CD4-positive, alpha-beta memory T cell (primary cell): ENCODE measurements around the gene TMEM200B. TPM values are rescaled to one million over a fixed set of nuclear protein-coding genes. Genes with fewer than 3 reads are reported as not detected.

Source experiments
- CTCF ChIA-PET: fragments of 350-600 bp; sonication (Branson Sonifier 250); formaldehyde crosslinking; loops from one replicate; lab custom pipeline; 2021; ENCODE audit warnings: inconsistent platforms; ENCODE audit not compliant: partially characterized antibody; lab: Charles Lee
- POLR2A ChIA-PET: fragments of 350-600 bp; sonication (Branson Sonifier 250); formaldehyde crosslinking; loops from one replicate; lab custom pipeline; 2021; ENCODE audit not compliant: partially characterized antibody; lab: Charles Lee
- DNase-seq, 5 donors: peaks; one replicate each; pipeline versions ENCODE4 v3.0.0 to v3.0.0-alpha.2; 2020 to 2022; ENCODE audit warnings: mixed read lengths in 1 of 5
- H3K27ac ChIP-seq: one replicate; pipeline ENCODE4 v1.7.0; 2013; ENCODE audit warnings: low read depth, low read length
- H3K27me3 ChIP-seq: 2 replicates; pipeline ENCODE4 v1.7.0; 2013; ENCODE audit warnings: mild to moderate bottlenecking, low read length, moderate library complexity; ENCODE audit not compliant: insufficient read depth
- H3K36me3 ChIP-seq: 2 replicates; pipeline ENCODE4 v1.7.0; 2013; ENCODE audit warnings: mild to moderate bottlenecking, low read length, moderate library complexity; ENCODE audit not compliant: insufficient read depth
- H3K4me1 ChIP-seq: 2 replicates; pipeline ENCODE4 v1.7.0; 2013; ENCODE audit warnings: mild to moderate bottlenecking, low read length, moderate library complexity; ENCODE audit not compliant: insufficient read depth
- H3K4me3 ChIP-seq, 2 donors: one replicate each; pipeline ENCODE4 v1.7.0; 2013; ENCODE audit warnings: low read length in 2 of 2, mild to moderate bottlenecking in 1 of 2
- H3K9me3 ChIP-seq, 2 donors: one replicate each; pipeline ENCODE4 v1.7.0; 2013; ENCODE audit warnings: low read length in 2 of 2, control low read depth in 1 of 2; ENCODE audit not compliant: control insufficient read depth in 1 of 2
- H3K27ac Mint-ChIP-seq, 7 donors: one replicate each; pipeline ENCODE4 v1.8.0; 2020 to 2021; ENCODE audit warnings: mixed read lengths in 7 of 7, mild to moderate bottlenecking in 6 of 7, inconsistent platforms in 3 of 7, moderate library complexity in 3 of 7
- H3K27me3 Mint-ChIP-seq, 2 donors: one replicate each; pipeline ENCODE4 v1.8.0; 2020 to 2021; ENCODE audit warnings: mixed read lengths in 2 of 2
- H3K36me3 Mint-ChIP-seq, 2 donors: one replicate each; pipeline ENCODE4 v1.8.0; 2020 to 2021; ENCODE audit warnings: mixed read lengths in 2 of 2, inconsistent platforms in 1 of 2, mild to moderate bottlenecking in 1 of 2
- H3K4me1 Mint-ChIP-seq, 4 donors: one replicate each; pipeline ENCODE4 v1.8.0; 2020 to 2021; ENCODE audit warnings: mixed read lengths in 4 of 4, mild to moderate bottlenecking in 1 of 4
- H3K4me3 Mint-ChIP-seq, 8 donors: one replicate each; pipeline ENCODE4 v1.8.0; 2020 to 2021; ENCODE audit warnings: mixed read lengths in 8 of 8, mild to moderate bottlenecking in 7 of 8, moderate library complexity in 6 of 8, inconsistent platforms in 3 of 8
- H3K9me3 Mint-ChIP-seq, 8 donors: one replicate each; pipeline ENCODE4 v1.8.0; 2020 to 2021; ENCODE audit warnings: mixed read lengths in 8 of 8, mild to moderate bottlenecking in 5 of 8, inconsistent platforms in 3 of 8, moderate library complexity in 1 of 8
- intact Hi-C: fragments of 100-400 bp; cut with micrococcal nuclease; formaldehyde crosslinking; loops from one replicate; pipeline ENCODE4 v1.15.1; 2023
- polyA plus RNA-seq, 2 donors: library from polyadenylated mRNA; unstranded; fragments of 300-500 nt; fragmentation: Illumina TruSeq; gene quantifications; one replicate each; pipeline ENCODE4 v1.2.3, GENCODE V29; 2021
- total RNA-seq, 2 experiments: library from RNA; stranded (reverse); gene quantifications; one replicate each; pipeline ENCODE4 v1.2.3, GENCODE V29; 2021

TMEM200B gene
- total and polyA plus RNA-seq, 4 experiments from 2014 or later: 0.24 TPM; not detected in 3

GRCh38 chr1:29121936-29122681 is 1.6 kb downstream of the TMEM200B start:
- CTCF ChIA-PET: interaction anchor here (0.5 to 3.7 kb wide), 7 partner anchors 11 to 239 kb away, joined by 3 to 20 read pairs (median 3); partner anchors contain the start of gene SRSF4
- H3K4me3 Mint-ChIP-seq: peak overlapping the region in 5 of 8 donors; percentile 33 to 69 (median 47)
- POLR2A ChIA-PET: interaction anchor here (0.6 to 1.6 kb wide), 3 partner anchors 9 to 75 kb away, joined by 3 to 9 read pairs (median 3); partner anchors contain the start of gene SRSF4

DNA sequence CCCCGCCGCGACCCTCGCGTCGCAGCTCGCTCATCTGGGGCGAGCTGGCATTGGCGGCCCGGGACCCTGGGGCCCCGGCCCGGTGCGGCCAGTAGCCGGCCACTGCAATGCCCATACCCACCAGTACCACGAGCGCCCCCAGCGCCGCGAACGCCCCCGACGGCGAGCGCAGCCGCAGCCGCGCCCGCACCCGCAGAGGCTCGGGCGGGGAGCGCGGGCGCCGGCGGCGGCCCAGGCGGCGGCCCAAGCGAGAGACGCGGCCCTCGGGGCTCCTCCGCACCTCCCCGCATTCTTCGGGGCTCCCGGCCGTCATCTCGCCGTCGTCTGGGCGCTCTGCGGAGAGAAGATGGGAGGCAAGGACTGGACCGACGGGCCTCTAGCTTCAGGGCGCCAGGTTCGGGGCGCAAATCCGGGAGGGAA is 2.2 kb downstream of the TMEM200B start:
- CTCF ChIA-PET: interaction anchor here (0.5 to 3.7 kb wide), 9 partner anchors 11 to 239 kb away, joined by 3 to 20 read pairs (median 3); partner anchors contain the start of gene SRSF4
- Mint-ChIP-seq H3K4me1 (peaks cover 3 to 21% (median 11%) of the 10 kb centered on the region in 4 donors), H3K36me3 (peaks cover 29 to 33% of the 10 kb centered on the region in 2 donors), H3K4me3 (peak overlapping the region in 2 of 8 donors; percentile 43), H3K27me3 (peaks cover 5 to 17% of the 10 kb centered on the region in 2 donors), H3K9me3 (peaks cover 0 to 5% (median 0%) of the 10 kb centered on the region in 8 donors), H3K27ac (no peak overlapping the region)
- H3K27me3 ChIP-seq: no peaks in the 10 kb centered on the region
- POLR2A ChIA-PET: interaction anchor here (1.6 kb wide), 1 partner anchor 60 kb away, joined by 9 read pairs; the partner anchor contains the start of gene SRSF4
- peaks cover 25% of the 10 kb centered on the region for H3K4me1 ChIP-seq
- H3K27ac ChIP-seq: no peak overlapping the region
- peak in 2 of 5 donors; percentile 10 to 19 for DNase-seq
- H3K4me3 ChIP-seq: peak overlapping the region in 1 of 2 donors; percentile 35
- intact Hi-C loops: loop anchor here (1.0 to 10.0 kb wide), 3 partner anchors 63 to 239 kb away; partner anchors contain the start of gene SRSF4
- peaks cover 16% of the 10 kb centered on the region for H3K36me3 ChIP-seq
- H3K9me3 ChIP-seq: no peaks in the 10 kb centered on the region

More at GRCh38 chr1:29121936-29122681, 1.6 kb downstream of the TMEM200B start:
- peaks cover 23 to 28% of the 10 kb centered on the region in 2 donors for H3K36me3 Mint-ChIP-seq
- peaks cover 5 to 17% of the 10 kb centered on the region in 2 donors for H3K27me3 Mint-ChIP-seq
- Histone ChIP-seq H3K36me3 (peaks cover 11% of the 10 kb centered on the region), H3K27ac (no peak overlapping the region), H3K9me3 (no peaks in the 10 kb centered on the region), H3K4me3 (peak overlapping the region in 1 of 2 donors; percentile 35), H3K27me3 (no peaks in the 10 kb centered on the region), H3K4me1 (peaks cover 25% of the 10 kb centered on the region)
- peaks cover 0 to 5% (median 0%) of the 10 kb centered on the region in 8 donors for H3K9me3 Mint-ChIP-seq
- H3K4me1 Mint-ChIP-seq: peaks cover 3 to 21% (median 11%) of the 10 kb centered on the region in 4 donors
- peak overlapping the region in 1 of 7 donors; percentile 56 for H3K27ac Mint-ChIP-seq
- peak in 4 of 5 donors; percentile 12 to 24 (median 20) for DNase-seq
- intact Hi-C loops: loop anchor here (1.0 to 10.0 kb wide), 3 partner anchors 63 to 240 kb away; partner anchors contain the start of gene SRSF4

DNA sequence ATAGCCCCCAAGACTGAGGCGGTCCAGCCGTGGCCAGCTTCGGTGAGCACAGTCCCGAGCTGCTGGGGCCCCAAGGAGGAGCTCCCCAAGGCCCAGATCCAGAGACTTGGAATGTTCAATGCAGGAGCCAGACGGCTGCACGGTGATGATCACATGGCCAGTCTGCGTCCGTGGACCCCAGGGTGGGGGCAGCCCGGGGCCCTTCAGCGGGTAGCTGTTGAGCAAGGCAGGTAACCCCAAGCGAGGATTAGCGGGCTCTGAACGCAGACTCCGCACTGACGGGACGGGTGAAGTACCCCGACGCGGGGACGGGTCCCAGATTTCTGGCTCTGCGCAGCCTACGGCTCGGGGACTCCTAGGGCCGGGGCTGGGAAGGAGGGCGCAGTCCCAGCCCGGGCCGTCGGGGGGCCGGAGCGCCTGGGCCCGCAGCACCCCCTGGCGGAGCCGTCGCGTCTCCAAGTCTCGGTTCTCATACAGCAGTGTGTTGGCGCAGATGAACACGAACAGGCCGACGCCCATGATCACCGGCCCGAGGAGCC is 2.7 kb downstream of the TMEM200B start:
- peak; percentile 55 to 68 (median 63) for DNase-seq
- intact Hi-C loops: loop anchor here (1.0 to 10.0 kb wide), 3 partner anchors 64 to 239 kb away; partner anchors contain the start of gene SRSF4
- peaks cover 25% of the 10 kb centered on the region for H3K4me1 ChIP-seq
- no peaks in the 10 kb centered on the region for H3K9me3 ChIP-seq
- no peak overlapping the region for H3K27ac ChIP-seq
- peak overlapping the region in 4 of 8 donors; percentile 17 to 41 (median 33) for H3K4me3 Mint-ChIP-seq
- POLR2A ChIA-PET: interaction anchor here (1.0 to 1.6 kb wide), 2 partner anchors 14 to 61 kb away, joined by 4 to 9 read pairs; partner anchors contain the start of gene SRSF4
- H3K27me3 Mint-ChIP-seq: peaks cover 5 to 15% of the 10 kb centered on the region in 2 donors
- CTCF ChIA-PET: interaction anchor here (1.1 to 3.7 kb wide), 8 partner anchors 10 to 239 kb away, joined by 3 to 20 read pairs (median 4); no protein-coding TSS in a partner anchor
- H3K9me3 Mint-ChIP-seq: peaks cover 0 to 5% (median 0%) of the 10 kb centered on the region in 8 donors
- no peaks in the 10 kb centered on the region for H3K27me3 ChIP-seq
- H3K27ac Mint-ChIP-seq: no peak overlapping the region
- no peak overlapping the region for H3K4me3 ChIP-seq
- peaks cover 21% of the 10 kb centered on the region for H3K36me3 ChIP-seq
- peaks cover 34 to 37% of the 10 kb centered on the region in 2 donors for H3K36me3 Mint-ChIP-seq
- H3K4me1 Mint-ChIP-seq: peaks cover 3 to 21% (median 10%) of the 10 kb centered on the region in 4 donors

DNA sequence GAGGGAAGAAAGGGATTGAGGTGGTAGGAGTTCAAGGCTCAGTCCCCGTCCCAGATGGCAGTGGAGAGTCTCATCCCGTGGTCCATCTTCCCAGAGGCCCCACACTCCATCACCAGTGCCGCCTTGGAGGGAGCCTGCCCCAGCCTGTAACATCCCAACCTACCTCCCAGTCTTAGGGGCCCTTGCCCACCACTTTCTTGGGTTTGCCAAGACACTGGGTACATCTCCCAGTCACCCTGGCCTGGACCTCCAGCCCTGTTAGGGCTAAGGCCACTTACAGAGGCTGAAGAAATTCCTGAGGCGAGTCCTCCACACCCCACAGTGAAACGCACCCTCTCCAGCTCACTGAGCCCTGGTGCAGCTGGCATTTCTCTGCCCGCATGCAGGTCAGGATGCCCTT is 3.3 kb downstream of the TMEM200B start:
- POLR2A ChIA-PET: interaction anchor here (1.0 kb wide), 1 partner anchor 14 kb away, joined by 4 read pairs; no protein-coding TSS in a partner anchor
- Histone ChIP-seq H3K9me3 (no peaks in the 10 kb centered on the region), H3K27ac (no peak overlapping the region), H3K36me3 (peaks cover 27% of the 10 kb centered on the region), H3K27me3 (no peaks in the 10 kb centered on the region), H3K4me1 (peaks cover 25% of the 10 kb centered on the region), H3K4me3 (no peak overlapping the region)
- Mint-ChIP-seq H3K27ac (peak overlapping the region in 2 of 7 donors; percentile 55 to 59), H3K4me1 (peaks cover 1 to 18% (median 5%) of the 10 kb centered on the region in 4 donors), H3K4me3 (peak overlapping the region in 6 of 8 donors; percentile 17 to 71 (median 36)), H3K36me3 (peaks cover 40 to 41% of the 10 kb centered on the region in 2 donors), H3K27me3 (peaks cover 1 to 9% of the 10 kb centered on the region in 2 donors), H3K9me3 (peaks cover 0 to 4% (median 0%) of the 10 kb centered on the region in 8 donors)
- DNase-seq: no peak
- intact Hi-C loops: loop anchor here (10.0 kb wide), 1 partner anchor 64 kb away; the partner anchor contains the start of gene SRSF4
- CTCF ChIA-PET: interaction anchor here (1.1 to 3.7 kb wide), 6 partner anchors 10 to 238 kb away, joined by 3 to 20 read pairs (median 5); no protein-coding TSS in a partner anchor

DNA sequence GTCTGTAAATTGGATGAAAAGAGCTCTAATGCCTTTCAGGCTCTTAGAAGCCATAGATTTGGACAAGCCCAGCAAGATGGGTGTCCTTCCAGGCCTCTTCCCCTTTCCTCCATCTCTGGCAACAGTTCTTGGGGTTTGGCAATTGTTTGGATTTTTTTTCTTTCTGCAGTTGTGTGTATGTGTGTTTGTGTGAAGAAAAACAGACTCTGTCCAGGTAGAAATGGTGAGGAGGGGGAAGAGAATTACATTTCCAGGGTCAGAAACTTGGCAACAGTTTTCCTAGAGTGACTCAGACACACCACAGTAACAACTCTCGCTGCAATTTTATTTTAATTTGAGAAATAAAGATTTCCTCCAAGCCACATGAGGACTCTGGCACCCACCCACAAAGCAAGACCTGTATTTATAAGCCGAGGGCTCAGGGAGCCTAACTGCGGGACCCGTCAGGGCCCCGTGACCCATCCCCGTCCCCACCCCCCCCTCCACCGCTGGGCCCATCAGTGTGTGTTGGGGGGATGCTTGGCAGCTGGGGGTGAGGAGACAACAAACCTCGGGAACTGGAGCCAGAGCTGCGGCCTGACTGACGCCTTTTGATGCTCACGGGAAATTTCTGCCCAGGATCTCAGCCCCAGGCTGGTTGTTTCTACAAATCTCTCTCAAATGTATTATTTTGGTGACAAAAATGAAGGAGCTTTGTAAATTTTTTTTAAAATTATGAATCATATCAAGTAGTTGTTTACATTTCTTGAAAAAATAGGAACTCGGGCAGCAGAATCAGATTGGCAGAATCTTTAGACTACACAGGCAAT is 4.4 kb downstream of the TMEM200B start:
- H3K27ac Mint-ChIP-seq: no peak overlapping the region
- ChIA-PET POLR2A (no interaction called here), CTCF (interaction anchor here (1.1 to 3.7 kb wide), 6 partner anchors 9 to 237 kb away, joined by 3 to 20 read pairs (median 5); no protein-coding TSS in a partner anchor)
- Histone ChIP-seq H3K4me1 (peaks cover 25% of the 10 kb centered on the region), H3K27ac (no peak overlapping the region), H3K36me3 (peaks cover 30% of the 10 kb centered on the region), H3K27me3 (no peaks in the 10 kb centered on the region), H3K9me3 (no peaks in the 10 kb centered on the region), H3K4me3 (no peak overlapping the region)
- no peak for DNase-seq
- peaks cover 1 to 7% of the 10 kb centered on the region in 2 donors for H3K27me3 Mint-ChIP-seq
- H3K36me3 Mint-ChIP-seq: peaks cover 45% of the 10 kb centered on the region in 2 donors
- peaks cover 1 to 17% (median 4%) of the 10 kb centered on the region in 4 donors for H3K4me1 Mint-ChIP-seq
- intact Hi-C loops: no loop called here
- peaks cover 0 to 1% (median 0%) of the 10 kb centered on the region in 8 donors for H3K9me3 Mint-ChIP-seq
- H3K4me3 Mint-ChIP-seq: no peak overlapping the region

DNA sequence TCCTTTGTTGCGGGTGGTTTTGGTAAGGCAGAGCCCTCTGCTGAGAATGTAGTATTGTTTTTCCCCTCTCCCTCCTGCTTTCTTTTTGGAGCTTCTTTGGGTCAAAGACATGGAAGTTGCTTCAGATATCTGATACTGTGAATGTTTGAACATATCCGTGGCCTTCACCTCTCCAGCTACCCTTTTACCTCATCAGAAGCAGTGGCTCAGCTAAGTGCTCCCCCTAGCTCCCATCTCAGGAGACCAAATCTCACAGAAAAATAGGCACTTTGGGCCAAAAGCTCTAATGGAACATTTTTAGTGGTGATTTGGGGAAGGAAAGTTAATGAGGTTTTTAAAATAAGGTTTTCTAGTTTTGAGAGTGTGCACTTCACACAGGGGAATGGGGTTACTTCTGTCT is 6.3 kb downstream of the TMEM200B start:
- no peak overlapping the region for H3K27ac ChIP-seq
- Mint-ChIP-seq H3K9me3 (peaks cover 0 to 1% (median 0%) of the 10 kb centered on the region in 8 donors), H3K27ac (peak overlapping the region in 1 of 7 donors; percentile 41), H3K36me3 (peaks cover 63 to 64% of the 10 kb centered on the region in 2 donors), H3K4me1 (peaks cover 0 to 12% (median 1%) of the 10 kb centered on the region in 4 donors), H3K4me3 (no peak overlapping the region), H3K27me3 (peaks cover 0 to 4% of the 10 kb centered on the region in 2 donors)
- CTCF ChIA-PET: interaction anchor here (1.0 to 1.5 kb wide), 2 partner anchors 11 to 85 kb away, joined by 3 to 4 read pairs; no protein-coding TSS in a partner anchor
- intact Hi-C loops: no loop called here
- H3K4me3 ChIP-seq: no peak overlapping the region
- peaks cover 49% of the 10 kb centered on the region for H3K36me3 ChIP-seq
- no peaks in the 10 kb centered on the region for H3K9me3 ChIP-seq
- H3K4me1 ChIP-seq: peaks cover 13% of the 10 kb centered on the region
- POLR2A ChIA-PET: no interaction called here
- no peaks in the 10 kb centered on the region for H3K27me3 ChIP-seq
- DNase-seq: no peak
